Memory B cell (primary cell): ENCODE results near the gene SLC9A9.

ENCODE experiments used
- ATAC-seq: fragments of 150-1000 bp; cut with Tn5 transposase; 2 replicates; pipeline ENCODE4 v1.10.0; 2021; ENCODE audit warnings: low read depth, mild to moderate bottlenecking, moderate library complexity
- DNase-seq, 2 donors: peaks; one replicate each; pipeline ENCODE4 v3.0.0; 2022; ENCODE audit warnings: low spot score in 2 of 2
- H3K27ac Mint-ChIP-seq: one replicate; pipeline ENCODE4 v1.8.0; 2022; ENCODE audit warnings: mild to moderate bottlenecking, moderate library complexity, mixed read lengths
- H3K27me3 Mint-ChIP-seq: one replicate; pipeline ENCODE4 v1.8.0; 2022; ENCODE audit warnings: mixed read lengths
- H3K36me3 Mint-ChIP-seq: one replicate; pipeline ENCODE4 v1.8.0; 2022; ENCODE audit warnings: mild to moderate bottlenecking, mixed read lengths
- H3K4me1 Mint-ChIP-seq: one replicate; pipeline ENCODE4 v1.8.0; 2022; ENCODE audit warnings: mixed read lengths
- H3K4me3 Mint-ChIP-seq: one replicate; pipeline ENCODE4 v1.8.0; 2022; ENCODE audit warnings: mild to moderate bottlenecking, moderate library complexity, mixed read lengths
- H3K9me3 Mint-ChIP-seq: one replicate; pipeline ENCODE4 v1.8.0; 2022; ENCODE audit warnings: mixed read lengths

The SLC9A9 gene

GRCh38 chr3:143333367-143333766 is 514.9 kb downstream of the SLC9A9 start:
- Mint-ChIP-seq H3K9me3 (peaks cover 2% of the 10 kb centered on the region), H3K27ac (no peak overlapping the region), H3K4me3 (no peak overlapping the region), H3K27me3 (peaks cover 2% of the 10 kb centered on the region), H3K4me1 (no peaks in the 10 kb centered on the region), H3K36me3 (peaks cover 5% of the 10 kb centered on the region)
- no peak for DNase-seq
- no peak for ATAC-seq

- Mint-ChIP-seq H3K27ac (no peak overlapping the region), H3K9me3 (peaks cover 2% of the 10 kb centered on the region), H3K36me3 (peaks cover 5% of the 10 kb centered on the region), H3K4me1 (peaks cover 5% of the 10 kb centered on the region), H3K4me3 (no peak overlapping the region), H3K27me3 (peaks cover 2% of the 10 kb centered on the region)
- DNase-seq (no peak), ATAC-seq (no peak)
These were observed 516.2 kb downstream of the SLC9A9 start for GRCh38 chr3:143332026-143332425.

GRCh38 chr3:143331350-143331749 is 516.9 kb downstream of the SLC9A9 start:
- Mint-ChIP-seq H3K27me3 (peaks cover 2% of the 10 kb centered on the region), H3K27ac (no peak overlapping the region), H3K4me1 (peaks cover 12% of the 10 kb centered on the region), H3K36me3 (peaks cover 6% of the 10 kb centered on the region), H3K4me3 (no peak overlapping the region), H3K9me3 (peaks cover 3% of the 10 kb centered on the region)
- ATAC-seq = no peak
- DNase-seq = no peak

GRCh38 chr3:143330296-143330868 is 517.9 kb downstream of the SLC9A9 start:
- H3K9me3 Mint-ChIP-seq = peaks cover 5% of the 10 kb centered on the region
- H3K36me3 Mint-ChIP-seq = peaks cover 9% of the 10 kb centered on the region
- peaks cover 15% of the 10 kb centered on the region for H3K4me1 Mint-ChIP-seq
- ATAC-seq = no peak
- H3K4me3 Mint-ChIP-seq = no peak overlapping the region
- no peak overlapping the region for H3K27ac Mint-ChIP-seq
- no peak for DNase-seq
- peaks cover 2% of the 10 kb centered on the region for H3K27me3 Mint-ChIP-seq

- DNase-seq (no peak), ATAC-seq (no peak)
- Mint-ChIP-seq H3K4me1 (peaks cover 15% of the 10 kb centered on the region), H3K4me3 (no peak overlapping the region), H3K9me3 (peaks cover 5% of the 10 kb centered on the region), H3K36me3 (peaks cover 9% of the 10 kb centered on the region), H3K27ac (no peak overlapping the region), H3K27me3 (peaks cover 2% of the 10 kb centered on the region)
These were observed 518.6 kb downstream of the SLC9A9 start for GRCh38 chr3:143329567-143330211.

- Mint-ChIP-seq H3K36me3 (peaks cover 9% of the 10 kb centered on the region), H3K4me1 (peaks cover 15% of the 10 kb centered on the region), H3K27me3 (peaks cover 2% of the 10 kb centered on the region), H3K27ac (no peak overlapping the region), H3K9me3 (peaks cover 5% of the 10 kb centered on the region), H3K4me3 (no peak overlapping the region)
- DNase-seq (no peak), ATAC-seq (no peak)
These were observed 519.8 kb downstream of the SLC9A9 start for GRCh38 chr3:143328451-143328850.

GRCh38 chr3:143326983-143327778 is 521.1 kb downstream of the SLC9A9 start:
- H3K4me3 Mint-ChIP-seq = no peak overlapping the region

GRCh38 chr3:143321058-143321769 is 527.1 kb downstream of the SLC9A9 start:
- Mint-ChIP-seq H3K4me1 (peaks cover 10% of the 10 kb centered on the region), H3K36me3 (peaks cover 3% of the 10 kb centered on the region), H3K9me3 (peaks cover under 1% of the 10 kb centered on the region), H3K4me3 (no peak overlapping the region), H3K27me3 (no peaks in the 10 kb centered on the region), H3K27ac (no peak overlapping the region)
- DNase-seq (no peak), ATAC-seq (peak; percentile 57)

More at GRCh38 chr3:143326983-143327778, 521.1 kb downstream of the SLC9A9 start:
- H3K36me3 Mint-ChIP-seq = peaks cover 9% of the 10 kb centered on the region
- peaks cover 5% of the 10 kb centered on the region for H3K9me3 Mint-ChIP-seq
- no peak overlapping the region for H3K27ac Mint-ChIP-seq
- ATAC-seq (peak; percentile 59), DNase-seq (no peak)
- peaks cover 15% of the 10 kb centered on the region for H3K4me1 Mint-ChIP-seq
- peaks cover 2% of the 10 kb centered on the region for H3K27me3 Mint-ChIP-seq

GRCh38 chr3:143315766-143316165 is 532.5 kb downstream of the SLC9A9 start:
- peaks cover 2% of the 10 kb centered on the region for H3K4me1 Mint-ChIP-seq
- H3K27ac Mint-ChIP-seq = no peak overlapping the region
- DNase-seq = no peak
- ATAC-seq = no peak
- no peaks in the 10 kb centered on the region for H3K9me3 Mint-ChIP-seq
- peaks cover 1% of the 10 kb centered on the region for H3K36me3 Mint-ChIP-seq
- H3K4me3 Mint-ChIP-seq = no peak overlapping the region
- H3K27me3 Mint-ChIP-seq = no peaks in the 10 kb centered on the region

GRCh38 chr3:143314251-143315093 is 533.8 kb downstream of the SLC9A9 start:
- Mint-ChIP-seq H3K27ac (no peak overlapping the region), H3K4me1 (no peaks in the 10 kb centered on the region), H3K4me3 (no peak overlapping the region), H3K27me3 (no peaks in the 10 kb centered on the region), H3K36me3 (peaks cover 1% of the 10 kb centered on the region), H3K9me3 (no peaks in the 10 kb centered on the region)
- ATAC-seq (no peak), DNase-seq (no peak)

GRCh38 chr3:143313893-143314188 is 534.4 kb downstream of the SLC9A9 start:
- no peaks in the 10 kb centered on the region for H3K9me3 Mint-ChIP-seq
- no peaks in the 10 kb centered on the region for H3K4me1 Mint-ChIP-seq
- H3K27me3 Mint-ChIP-seq = no peaks in the 10 kb centered on the region
- ATAC-seq (no peak), DNase-seq (no peak)
- peaks cover 1% of the 10 kb centered on the region for H3K36me3 Mint-ChIP-seq
- no peak overlapping the region for H3K27ac Mint-ChIP-seq
- H3K4me3 Mint-ChIP-seq = no peak overlapping the region

GRCh38 chr3:143313025-143313892 is 535.0 kb downstream of the SLC9A9 start:
- Mint-ChIP-seq H3K4me1 (no peaks in the 10 kb centered on the region), H3K4me3 (no peak overlapping the region), H3K27ac (no peak overlapping the region), H3K9me3 (no peaks in the 10 kb centered on the region), H3K36me3 (no peaks in the 10 kb centered on the region), H3K27me3 (no peaks in the 10 kb centered on the region)
- ATAC-seq = no peak
- no peak for DNase-seq

- Mint-ChIP-seq H3K36me3 (peaks cover 3% of the 10 kb centered on the region), H3K4me3 (no peak overlapping the region), H3K9me3 (no peaks in the 10 kb centered on the region), H3K27ac (no peak overlapping the region), H3K27me3 (no peaks in the 10 kb centered on the region), H3K4me1 (no peaks in the 10 kb centered on the region)
- ATAC-seq = no peak
- no peak for DNase-seq
These were observed 537.2 kb downstream of the SLC9A9 start for GRCh38 chr3:143311096-143311495.
